ENCODE data around the gene EPSTI1.
A peak's percentile ranks its signal among the peaks of the same experiment; 100 is the strongest.

Gene EPSTI1

GRCh38 chr13:42970824-42971690 lies 21.0 kb downstream of the EPSTI1 start:
- peak; percentile 1 to 51 (median 43) for DNase-seq

- peak; percentile 37 to 72 (median 67) for DNase-seq
These were observed 22.4 kb downstream of the EPSTI1 start for GRCh38 chr13:42969565-42970172.

GRCh38 chr13:42968906-42969305 lies 23.1 kb downstream of the EPSTI1 start:
- DNase-seq = peak in 2 of 3 experiments; percentile 64 to 82

GRCh38 chr13:42967660-42968059 lies 24.4 kb downstream of the EPSTI1 start:
- DNase-seq = no peak

- DNase-seq = no peak
These were observed 26.8 kb downstream of the EPSTI1 start for GRCh38 chr13:42965281-42965680.

GRCh38 chr13:42964761-42965161 lies 27.3 kb downstream of the EPSTI1 start:
- DNase-seq = no peak

- no peak for DNase-seq
These were observed 32.4 kb downstream of the EPSTI1 start for GRCh38 chr13:42959615-42960014.

- no peak for DNase-seq
These were observed 34.2 kb downstream of the EPSTI1 start for GRCh38 chr13:42957881-42958280.

- no peak for DNase-seq
These were observed 41.9 kb downstream of the EPSTI1 start for GRCh38 chr13:42950181-42950580.

- DNase-seq = no peak
These were observed 44.1 kb downstream of the EPSTI1 start for GRCh38 chr13:42947925-42948324.

- no peak for DNase-seq
These were observed 45.1 kb downstream of the EPSTI1 start for GRCh38 chr13:42946927-42947326.

- peak in 1 of 3 experiments; percentile 2 for DNase-seq
These were observed 62.0 kb downstream of the EPSTI1 start for GRCh38 chr13:42929886-42930535.

GRCh38 chr13:42926555-42926954 lies 65.5 kb downstream of the EPSTI1 start:
- no peak for DNase-seq

GRCh38 chr13:42926043-42926442 lies 66.0 kb downstream of the EPSTI1 start:
- DNase-seq = no peak

GRCh38 chr13:42925626-42926025 lies 66.4 kb downstream of the EPSTI1 start:
- no peak for DNase-seq

- DNase-seq = peak in 2 of 3 experiments; percentile 42 to 47
These were observed 67.7 kb downstream of the EPSTI1 start for GRCh38 chr13:42924344-42924743.

GRCh38 chr13:42907745-42908144 lies 84.3 kb downstream of the EPSTI1 start:
- no peak for DNase-seq

- peak in 1 of 3 experiments; percentile 51 for DNase-seq
These were observed 85.8 kb downstream of the EPSTI1 start for GRCh38 chr13:42906257-42906656.

GRCh38 chr13:42905579-42905978 lies 86.5 kb downstream of the EPSTI1 start:
- no peak for DNase-seq

GRCh38 chr13:42899266-42899665 lies 92.8 kb downstream of the EPSTI1 start:
- DNase-seq = no peak

GRCh38 chr13:42895776-42896175 lies 96.3 kb downstream of the EPSTI1 start:
- DNase-seq = no peak

GRCh38 chr13:42894765-42895243 lies 97.2 kb downstream of the EPSTI1 start:
- DNase-seq = peak in 2 of 3 experiments; percentile 23 to 75

GRCh38 chr13:42893214-42893671 lies 98.8 kb downstream of the EPSTI1 start:
- peak in 1 of 3 experiments; percentile 4 for DNase-seq

Data from NCI-H1417 (cell line).